ENCODE results near the gene LTA.
A peak's percentile ranks its signal among the peaks of the same experiment; 100 is the strongest.

LTA gene

GRCh38 chr6:31547727-31548543 is 24.2 kb upstream of the LTA start:
- TF ChIP-seq GATA2 (IDR thresholded peaks at IDR 0.05; ENCODE audit: low read depth, low read length), result no peak
- TF ChIP-seq GATA3 (IDR thresholded peaks at IDR 0.05; ENCODE audit: low read depth, low read length), result peak; percentile 26; the same call in 1 of the 2 replicates

- TF ChIP-seq GATA3 (IDR thresholded peaks at IDR 0.05; ENCODE audit: low read depth, low read length) (no peak), GATA2 (IDR thresholded peaks at IDR 0.05; ENCODE audit: low read depth, low read length) (no peak)
These were observed 23.6 kb upstream of the LTA start for GRCh38 chr6:31548544-31548873.

GRCh38 chr6:31556307-31556706 is 15.8 kb upstream of the LTA start:
- no peak for TF ChIP-seq GATA3 (IDR thresholded peaks at IDR 0.05; ENCODE audit: low read depth, low read length)
- TF ChIP-seq GATA2 (IDR thresholded peaks at IDR 0.05; ENCODE audit: low read depth, low read length), result no peak

- TF ChIP-seq GATA3 (IDR thresholded peaks at IDR 0.05; ENCODE audit: low read depth, low read length), result no peak
- TF ChIP-seq GATA2 (IDR thresholded peaks at IDR 0.05; ENCODE audit: low read depth, low read length), result no peak
These were observed 14.4 kb upstream of the LTA start for GRCh38 chr6:31557443-31558317.

- TF ChIP-seq GATA3 (IDR thresholded peaks at IDR 0.05; ENCODE audit: low read depth, low read length), result no peak
- TF ChIP-seq GATA2 (IDR thresholded peaks at IDR 0.05; ENCODE audit: low read depth, low read length), result no peak
These were observed 13.8 kb upstream of the LTA start for GRCh38 chr6:31558318-31558625.

- TF ChIP-seq GATA2 (IDR thresholded peaks at IDR 0.05; ENCODE audit: low read depth, low read length) (no peak), GATA3 (IDR thresholded peaks at IDR 0.05; ENCODE audit: low read depth, low read length) (no peak)
These were observed 13.2 kb upstream of the LTA start for GRCh38 chr6:31558631-31559500.

GRCh38 chr6:31559606-31559957 is 12.5 kb upstream of the LTA start:
- no peak for TF ChIP-seq GATA2 (IDR thresholded peaks at IDR 0.05; ENCODE audit: low read depth, low read length)
- no peak for TF ChIP-seq GATA3 (IDR thresholded peaks at IDR 0.05; ENCODE audit: low read depth, low read length)

- TF ChIP-seq GATA2 (IDR thresholded peaks at IDR 0.05; ENCODE audit: low read depth, low read length), result no peak
- no peak for TF ChIP-seq GATA3 (IDR thresholded peaks at IDR 0.05; ENCODE audit: low read depth, low read length)
These were observed 12.0 kb upstream of the LTA start for GRCh38 chr6:31559958-31560696.

GRCh38 chr6:31560697-31561058 is 11.4 kb upstream of the LTA start:
- TF ChIP-seq GATA2 (IDR thresholded peaks at IDR 0.05; ENCODE audit: low read depth, low read length), result no peak

- TF ChIP-seq GATA2 (IDR thresholded peaks at IDR 0.05; ENCODE audit: low read depth, low read length) (no peak), GATA3 (IDR thresholded peaks at IDR 0.05; ENCODE audit: low read depth, low read length) (no peak)
These were observed 4.3 kb upstream of the LTA start for GRCh38 chr6:31567531-31568370.

GRCh38 chr6:31568537-31568961 is 3.5 kb upstream of the LTA start:
- TF ChIP-seq GATA2 (IDR thresholded peaks at IDR 0.05; ENCODE audit: low read depth, low read length) (no peak), GATA3 (IDR thresholded peaks at IDR 0.05; ENCODE audit: low read depth, low read length) (no peak)

GRCh38 chr6:31569861-31570536 is 2.1 kb upstream of the LTA start:
- TF ChIP-seq GATA2 (IDR thresholded peaks at IDR 0.05; ENCODE audit: low read depth, low read length) (no peak), GATA3 (IDR thresholded peaks at IDR 0.05; ENCODE audit: low read depth, low read length) (no peak)
